GM19324 (cell line): ENCODE measurements around the gene KRT5.
"Not testable (repeated sequence)": the region's sequence is repeated elsewhere in the genome, so short reads cannot be mapped to it uniquely, and the experiment has no call there.

Experiments used
- ATAC-seq: cut with Tn5 transposase; IDR thresholded peaks from one replicate; pipeline ENCODE4 v1.9.1; 2021; ENCODE audit warnings: mild to moderate bottlenecking, moderate library complexity; ENCODE audit not compliant: unreplicated experiment, low FRiP score

The KRT5 gene

GRCh38 chr12:52522346-52523011, 2.3 kb upstream of the KRT5 start:
- ATAC-seq: no peak

GRCh38 chr12:52521568-52522266, 1.5 kb upstream of the KRT5 start:
- ATAC-seq: no peak

GRCh38 chr12:52521175-52521567, 977 bp upstream of the KRT5 start:
- ATAC-seq: no peak

- no peak for ATAC-seq
Measured at GRCh38 chr12:52519387-52519703, 849 bp downstream of the KRT5 start.

- no peak for ATAC-seq
Measured at GRCh38 chr12:52518574-52519386, 1.4 kb downstream of the KRT5 start.

GRCh38 chr12:52517888-52518287, 2.3 kb downstream of the KRT5 start:
- no peak for ATAC-seq

- ATAC-seq: no peak
Measured at GRCh38 chr12:52517005-52517835, 3.0 kb downstream of the KRT5 start.

- no peak for ATAC-seq
Measured at GRCh38 chr12:52515927-52516831, 4.0 kb downstream of the KRT5 start.

GRCh38 chr12:52515319-52515646, 4.9 kb downstream of the KRT5 start:
- ATAC-seq: no peak

GRCh38 chr12:52514471-52515318, 5.5 kb downstream of the KRT5 start:
- no peak for ATAC-seq

- ATAC-seq: no peak
Measured at GRCh38 chr12:52513736-52514135, 6.5 kb downstream of the KRT5 start.

- no peak for ATAC-seq
Measured at GRCh38 chr12:52508211-52508610, 12.0 kb downstream of the KRT5 start.

GRCh38 chr12:52506858-52507715, 13.1 kb downstream of the KRT5 start:
- no peak for ATAC-seq

- ATAC-seq: no peak
Measured at GRCh38 chr12:52502877-52503276, 17.3 kb downstream of the KRT5 start.

- no peak for ATAC-seq
Measured at GRCh38 chr12:52501490-52501889, 18.7 kb downstream of the KRT5 start.

GRCh38 chr12:52500574-52500973, 19.6 kb downstream of the KRT5 start:
- ATAC-seq: not testable (repeated sequence)

- no peak for ATAC-seq
Measured at GRCh38 chr12:52499806-52500560, 20.2 kb downstream of the KRT5 start.
